Stimulated activated CD4-positive, alpha-beta T cell treated with anti-CD3 and anti-CD28 coated beads, Interleukin-4, amount 100 ng/mL, for 4 hours (primary cell): ENCODE data around the gene RPLP2.

Experiments
- DNase-seq, 2 experiments: peaks; one replicate each; pipeline ENCODE4 v3.0.0-alpha.2; 2020

RPLP2 gene

DNA sequence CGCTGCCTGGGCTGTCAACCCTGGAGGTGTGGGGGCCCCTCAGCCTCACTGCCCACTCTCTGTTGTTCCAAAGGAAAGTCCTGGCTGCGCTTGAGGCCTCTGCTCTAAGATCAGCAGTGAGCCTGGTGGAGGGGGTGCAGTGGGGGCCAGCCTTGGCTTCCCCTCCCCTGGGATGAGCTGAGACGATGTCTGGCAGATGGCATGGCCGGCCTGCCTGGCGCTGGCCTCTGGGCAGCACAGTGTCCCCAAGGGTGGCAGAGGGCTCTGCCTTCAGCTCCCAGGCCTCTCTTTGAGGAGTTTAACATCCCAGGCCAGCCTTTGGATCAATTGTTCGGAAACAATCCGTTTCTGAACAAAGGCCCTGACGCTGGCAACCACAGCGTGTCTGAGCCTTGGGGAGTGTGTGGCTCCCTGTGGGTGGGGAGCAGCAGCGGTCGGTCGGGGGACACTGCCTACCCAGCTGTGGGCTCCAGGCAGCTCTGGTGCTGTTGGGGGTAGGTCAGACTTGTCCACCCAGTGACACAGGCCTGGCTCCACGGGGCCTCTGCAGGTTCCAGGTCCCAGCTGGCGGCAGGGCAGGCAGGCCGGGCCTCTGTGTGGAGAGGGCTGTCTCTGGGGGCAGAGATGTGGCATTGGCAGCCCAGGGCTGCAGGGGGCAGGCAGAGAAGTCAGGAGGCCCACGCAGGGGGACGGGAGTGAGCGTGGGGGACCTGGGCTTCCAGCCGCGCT is 45.0 kb downstream of the RPLP2 start:
- no peak for DNase-seq

DNA sequence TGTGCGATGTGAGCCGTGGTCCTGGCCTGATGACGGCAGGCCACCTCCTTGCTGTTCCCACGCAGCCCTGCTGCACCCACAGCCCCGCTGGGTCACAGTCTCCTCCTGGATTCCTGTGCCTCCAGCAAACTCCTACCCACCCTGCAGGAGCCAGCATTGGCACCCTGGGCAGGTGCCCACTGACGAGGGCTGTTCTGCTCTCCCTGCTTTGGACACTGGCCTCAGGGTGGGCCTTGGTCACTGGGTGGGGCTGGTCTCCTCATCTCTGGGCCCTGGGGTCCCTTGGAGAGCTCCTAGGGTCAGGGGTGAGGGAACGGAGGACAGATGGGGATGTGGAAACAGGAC is 45.5 kb downstream of the RPLP2 start:
- no peak for DNase-seq

- no peak for DNase-seq
These were observed 46.0 kb downstream of the RPLP2 start for GRCh38 chr11:855796-856195.

DNA sequence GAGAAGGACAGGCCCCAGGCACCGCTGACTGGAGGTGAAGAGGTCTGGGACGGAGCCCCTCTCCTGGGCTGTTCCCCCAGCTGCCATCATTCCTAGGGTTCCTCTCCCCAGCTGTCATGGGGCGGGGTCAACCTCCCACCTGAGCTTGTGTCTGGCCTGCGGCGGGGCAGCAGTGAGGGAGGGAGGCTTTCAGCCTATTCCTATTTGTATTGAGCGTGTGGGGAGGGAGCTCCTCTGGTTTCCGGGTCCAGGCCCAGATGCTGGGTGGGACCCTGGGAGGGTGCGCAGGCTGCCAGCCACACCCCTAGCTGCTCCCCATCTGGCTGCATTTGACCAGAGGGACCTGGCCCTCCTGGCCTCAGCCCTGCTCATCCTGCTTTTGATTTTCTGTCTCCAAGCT is 46.6 kb downstream of the RPLP2 start:
- no peak for DNase-seq

DNA sequence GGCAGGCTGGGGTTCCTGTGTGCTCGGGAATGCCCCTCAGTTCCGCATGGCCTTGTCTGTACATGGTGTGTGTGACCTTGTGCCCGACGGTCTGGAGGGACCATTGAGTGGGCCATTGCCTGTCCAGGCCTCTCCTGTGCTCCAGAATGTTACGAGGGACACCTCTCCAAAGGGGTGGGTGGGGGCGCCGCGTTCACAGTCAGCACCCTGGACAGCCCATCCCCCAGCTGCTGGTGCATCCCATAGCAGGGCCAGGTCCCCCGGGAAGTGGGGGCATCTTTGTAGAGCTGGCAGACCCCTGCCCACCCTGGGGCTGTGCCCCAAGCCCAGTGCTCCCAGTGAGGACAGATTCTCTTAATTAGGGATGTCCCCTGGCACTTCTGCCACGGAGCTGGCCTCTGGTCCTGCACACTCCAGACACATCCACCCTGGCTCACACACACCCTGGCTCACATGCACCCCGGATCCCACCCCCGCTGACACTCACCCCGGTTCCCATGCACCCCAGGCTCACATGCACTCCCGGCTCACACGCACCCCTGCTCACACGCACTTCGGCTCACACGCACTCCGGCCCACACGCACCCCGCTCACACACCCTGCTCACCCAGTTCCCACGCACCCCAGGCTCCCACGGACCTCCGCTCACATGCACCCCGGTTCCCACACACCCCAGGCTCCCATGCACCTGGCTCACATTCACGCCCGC is 48.4 kb downstream of the RPLP2 start:
- DNase-seq = no peak

- DNase-seq = no peak
These were observed 49.1 kb downstream of the RPLP2 start for GRCh38 chr11:858762-859339.

GRCh38 chr11:859394-860131 is 49.8 kb downstream of the RPLP2 start:
- no peak for DNase-seq

DNA sequence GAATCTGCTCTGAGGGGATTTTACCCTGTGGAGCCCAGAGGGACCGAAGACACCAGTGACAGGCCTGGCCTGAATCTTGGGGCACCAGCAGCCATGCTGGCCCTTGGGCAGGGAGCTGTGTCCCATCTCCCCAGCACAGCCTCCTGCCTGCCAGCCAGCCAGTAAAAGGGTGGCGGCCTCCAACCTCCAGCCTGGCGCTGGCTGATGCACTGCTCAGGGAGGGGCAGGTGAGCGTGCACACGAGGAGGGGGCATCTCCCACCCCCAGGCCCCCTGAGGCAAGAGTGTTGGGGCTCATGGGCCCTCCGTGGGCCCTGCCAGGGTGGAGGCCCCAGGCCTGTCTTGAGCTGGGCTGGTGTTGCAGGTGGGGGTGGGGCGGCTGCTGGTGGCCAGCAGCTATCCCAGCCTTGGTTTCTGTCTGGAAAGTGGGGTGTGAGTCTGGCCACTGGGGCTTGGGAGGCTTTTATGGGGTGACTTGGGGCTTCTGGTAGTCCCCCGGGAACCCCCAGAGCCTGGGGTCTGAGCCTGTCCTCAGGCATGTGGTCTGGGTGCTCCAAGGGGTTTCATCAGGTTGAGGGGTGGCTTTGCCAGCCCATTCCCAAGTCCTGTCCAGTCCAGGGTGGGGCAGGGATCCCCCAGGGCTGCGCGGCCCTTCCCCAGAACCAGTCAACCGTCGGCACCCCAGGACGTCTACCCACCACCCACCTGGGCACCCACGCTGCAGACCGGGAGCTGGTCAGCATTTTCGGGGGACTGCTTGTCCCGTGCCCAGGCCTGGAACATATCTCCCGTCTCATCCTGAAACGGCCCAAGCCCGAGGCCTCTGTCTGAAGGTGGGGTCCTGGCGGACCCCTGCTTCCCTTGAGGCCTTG is 50.7 kb downstream of the RPLP2 start:
- DNase-seq = no peak

GRCh38 chr11:861105-861479 is 51.3 kb downstream of the RPLP2 start:
- DNase-seq = no peak

GRCh38 chr11:862081-862661 is 52.4 kb downstream of the RPLP2 start:
- no peak for DNase-seq
